HG03135 (cell line): ENCODE measurements around the gene AP5Z1.

Experiments used
- ATAC-seq: cut with Tn5 transposase; IDR thresholded peaks from one replicate; pipeline ENCODE4 v1.9.1; 2021; ENCODE audit warnings: mild to moderate bottlenecking, moderate library complexity; ENCODE audit not compliant: unreplicated experiment

AP5Z1 gene, protein sequence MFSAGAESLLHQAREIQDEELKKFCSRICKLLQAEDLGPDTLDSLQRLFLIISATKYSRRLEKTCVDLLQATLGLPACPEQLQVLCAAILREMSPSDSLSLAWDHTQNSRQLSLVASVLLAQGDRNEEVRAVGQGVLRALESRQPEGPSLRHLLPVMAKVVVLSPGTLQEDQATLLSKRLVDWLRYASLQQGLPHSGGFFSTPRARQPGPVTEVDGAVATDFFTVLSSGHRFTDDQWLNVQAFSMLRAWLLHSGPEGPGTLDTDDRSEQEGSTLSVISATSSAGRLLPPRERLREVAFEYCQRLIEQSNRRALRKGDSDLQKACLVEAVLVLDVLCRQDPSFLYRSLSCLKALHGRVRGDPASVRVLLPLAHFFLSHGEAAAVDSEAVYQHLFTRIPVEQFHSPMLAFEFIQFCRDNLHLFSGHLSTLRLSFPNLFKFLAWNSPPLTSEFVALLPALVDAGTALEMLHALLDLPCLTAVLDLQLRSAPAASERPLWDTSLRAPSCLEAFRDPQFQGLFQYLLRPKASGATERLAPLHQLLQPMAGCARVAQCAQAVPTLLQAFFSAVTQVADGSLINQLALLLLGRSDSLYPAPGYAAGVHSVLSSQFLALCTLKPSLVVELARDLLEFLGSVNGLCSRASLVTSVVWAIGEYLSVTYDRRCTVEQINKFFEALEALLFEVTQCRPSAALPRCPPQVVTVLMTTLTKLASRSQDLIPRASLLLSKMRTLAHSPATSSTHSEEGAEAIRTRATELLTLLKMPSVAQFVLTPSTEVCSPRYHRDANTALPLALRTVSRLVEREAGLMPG

DNA sequence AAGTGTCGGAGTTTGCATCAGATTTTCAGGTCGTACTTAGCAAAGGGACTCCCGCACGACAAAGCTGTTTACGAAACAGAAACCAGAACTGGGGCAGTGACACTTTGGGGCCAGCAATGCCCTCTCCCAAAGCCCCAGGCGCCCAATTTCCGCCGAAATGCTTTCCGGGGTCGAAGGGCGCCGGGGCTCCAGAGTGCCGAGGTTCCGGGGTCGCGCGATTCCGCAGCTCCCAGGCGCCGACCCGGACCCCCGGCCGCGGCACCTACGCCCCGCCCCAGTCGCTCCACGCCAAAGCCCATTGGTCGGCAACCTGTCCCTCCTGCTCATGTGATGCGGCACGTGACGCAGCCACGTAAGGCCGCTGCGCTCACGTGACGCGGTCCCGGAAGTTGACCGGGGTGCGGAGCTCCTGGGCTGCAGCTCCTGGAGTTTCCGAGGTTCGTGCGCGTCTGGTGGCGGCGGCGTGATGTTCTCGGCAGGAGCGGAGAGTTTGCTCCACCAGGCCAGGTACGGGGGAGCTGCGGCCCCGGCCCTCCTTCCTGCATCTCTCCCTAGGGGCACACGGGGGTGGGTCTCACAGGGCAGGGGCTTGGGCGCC, at the start of gene AP5Z1:
Gene AP5Z1, plus strand, starts transcription at position 374 of the 598 bp plus-strand sequence. Its CDS starts 93 bp downstream, at position 467.
- ATAC-seq: peak; percentile 89

DNA sequence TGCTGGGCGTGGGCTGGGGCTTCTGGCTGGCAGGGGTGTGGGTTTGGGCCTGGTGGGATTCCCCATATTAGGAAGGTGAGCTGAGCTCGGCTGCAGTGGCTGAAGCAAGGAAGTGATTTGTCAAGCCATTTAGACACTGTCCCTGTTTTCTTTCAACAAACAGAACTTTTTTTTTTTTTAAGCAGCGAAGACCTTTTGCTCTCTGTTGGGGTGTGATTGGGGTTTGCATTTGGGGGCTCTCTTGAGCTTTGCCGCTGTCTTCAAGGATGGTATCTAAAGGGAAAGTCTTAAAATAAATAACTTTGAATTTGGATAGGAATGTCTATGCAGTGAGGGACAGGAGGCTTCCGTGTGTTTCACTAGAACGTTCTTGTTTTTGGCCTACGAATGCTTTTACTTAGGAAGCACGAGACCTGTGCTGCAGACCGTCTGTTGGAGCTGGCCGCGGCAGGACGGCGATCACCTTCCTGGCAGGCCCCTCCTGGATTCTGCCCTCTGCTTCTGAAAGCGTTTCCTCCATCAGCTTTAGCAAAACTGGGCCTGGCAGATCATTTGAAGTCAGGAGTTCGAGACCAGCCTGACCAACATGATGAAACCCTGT, 49.5 kb upstream of the AP5Z1 start:
- no peak for ATAC-seq

DNA sequence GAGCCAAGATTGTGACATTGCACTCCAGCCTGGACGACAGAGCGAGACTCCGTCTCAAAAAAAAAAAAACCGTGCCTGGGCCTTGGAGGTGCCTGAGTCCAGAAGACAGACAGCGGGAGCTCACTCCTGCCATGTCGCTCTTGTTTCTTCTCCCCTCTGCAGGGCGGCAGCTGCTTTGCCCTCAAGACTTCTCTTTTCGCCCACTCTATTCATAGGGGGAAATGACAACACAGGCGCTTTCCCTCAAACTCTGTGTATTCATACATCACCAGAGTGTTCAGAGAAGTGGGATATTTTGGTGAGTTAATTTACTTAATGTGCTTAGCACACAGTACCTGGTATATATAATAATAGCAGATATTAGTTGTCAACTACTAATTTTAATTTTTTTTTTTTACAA, 48.9 kb upstream of the AP5Z1 start:
- ATAC-seq: no peak

DNA sequence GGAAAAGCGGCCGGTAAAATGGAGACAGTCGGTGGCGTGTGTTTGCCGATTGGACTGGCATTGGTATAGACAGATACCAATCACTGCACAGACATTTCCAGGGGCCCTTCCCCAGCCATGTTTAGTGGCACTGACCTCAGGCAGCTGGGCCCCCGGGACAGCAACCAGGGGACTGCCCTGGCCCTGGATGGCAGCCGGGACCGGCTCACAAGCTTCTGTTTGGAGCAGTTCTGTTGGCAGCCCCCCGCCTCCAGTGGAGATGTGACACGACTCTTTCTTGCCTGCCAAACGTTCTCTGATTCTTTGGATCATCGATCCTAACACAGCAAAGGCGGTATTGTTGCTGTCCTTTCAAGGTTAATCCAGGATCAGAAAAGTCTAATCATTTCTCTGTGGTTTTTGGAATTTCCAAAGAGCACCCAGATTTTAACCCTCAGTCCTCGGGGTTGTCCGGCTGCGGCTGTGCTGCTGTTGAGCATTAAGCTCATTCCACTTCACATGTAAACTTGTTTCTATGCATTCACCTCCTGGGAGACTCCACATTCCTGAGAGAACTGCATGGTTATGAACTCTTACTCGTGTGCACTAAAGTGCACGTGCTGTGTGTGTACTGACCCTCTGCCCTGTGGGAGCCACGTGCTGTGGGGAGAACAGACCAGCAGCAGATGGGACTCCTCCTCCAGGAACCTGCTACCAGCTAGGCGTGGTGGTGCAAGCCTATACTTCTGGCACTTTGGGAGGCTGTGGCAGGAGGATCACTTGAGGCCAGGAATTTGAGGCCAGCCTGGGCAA, 47.3 kb upstream of the AP5Z1 start:
- no peak for ATAC-seq

DNA sequence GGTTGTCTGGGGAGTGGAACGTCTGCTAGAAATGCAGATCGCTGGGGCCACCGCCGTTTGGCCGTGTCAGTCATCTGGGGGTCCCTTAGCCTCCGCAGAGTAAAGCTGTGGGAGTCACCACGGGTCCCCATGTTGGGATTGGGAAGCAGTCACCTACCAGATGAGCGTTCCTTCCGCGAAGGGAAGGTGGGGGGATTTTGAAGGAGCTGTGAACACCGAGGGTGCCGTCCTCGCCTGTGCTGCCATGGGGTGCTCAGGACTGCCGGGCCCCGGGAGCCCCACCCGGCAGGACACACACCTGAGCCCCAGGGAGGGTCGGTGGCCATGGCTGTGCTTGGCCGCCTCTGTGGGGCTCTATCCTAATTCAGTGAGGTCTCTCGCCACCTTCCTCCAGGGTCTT, 46.2 kb upstream of the AP5Z1 start:
- ATAC-seq: no peak

DNA sequence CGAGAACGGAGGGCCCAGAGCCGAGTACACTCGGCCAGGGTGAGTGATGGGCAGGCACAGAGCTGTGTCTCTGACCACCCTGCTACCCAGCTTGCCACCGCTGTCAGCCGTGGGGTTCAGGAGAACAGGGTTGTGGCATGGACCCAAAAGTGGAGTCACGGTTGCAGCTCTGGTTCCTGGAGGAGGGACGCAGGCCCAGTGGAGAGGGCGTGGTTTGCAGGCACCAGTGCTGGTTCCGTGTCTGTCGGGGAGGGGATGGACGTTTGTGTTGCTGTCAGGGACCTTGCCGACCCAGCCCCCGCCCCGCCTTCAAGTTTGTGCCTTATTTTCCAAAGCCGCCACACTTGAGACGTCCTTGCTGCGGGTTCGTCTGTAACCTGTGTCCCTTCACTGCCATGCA, 45.1 kb upstream of the AP5Z1 start:
- ATAC-seq: no peak

DNA sequence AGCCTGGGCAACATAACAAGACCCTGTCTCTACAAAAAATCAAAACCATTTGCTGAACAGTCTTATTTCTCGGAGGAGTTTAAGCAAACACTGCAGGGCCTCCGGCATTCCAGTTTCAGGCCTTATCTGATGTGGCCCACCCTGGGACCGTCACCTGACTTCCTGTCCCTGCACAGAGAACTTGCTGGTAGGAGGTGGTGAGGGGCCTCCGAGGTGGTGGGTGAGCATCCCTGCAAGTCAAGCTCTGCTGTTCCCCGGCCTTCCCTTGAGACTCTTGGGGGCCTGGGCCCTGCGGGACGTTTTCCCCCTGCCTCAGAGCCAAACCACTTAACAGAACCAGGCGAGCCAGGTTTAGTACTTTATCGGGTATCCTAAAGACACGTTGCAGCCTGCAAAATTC, 44.5 kb upstream of the AP5Z1 start:
- no peak for ATAC-seq

DNA sequence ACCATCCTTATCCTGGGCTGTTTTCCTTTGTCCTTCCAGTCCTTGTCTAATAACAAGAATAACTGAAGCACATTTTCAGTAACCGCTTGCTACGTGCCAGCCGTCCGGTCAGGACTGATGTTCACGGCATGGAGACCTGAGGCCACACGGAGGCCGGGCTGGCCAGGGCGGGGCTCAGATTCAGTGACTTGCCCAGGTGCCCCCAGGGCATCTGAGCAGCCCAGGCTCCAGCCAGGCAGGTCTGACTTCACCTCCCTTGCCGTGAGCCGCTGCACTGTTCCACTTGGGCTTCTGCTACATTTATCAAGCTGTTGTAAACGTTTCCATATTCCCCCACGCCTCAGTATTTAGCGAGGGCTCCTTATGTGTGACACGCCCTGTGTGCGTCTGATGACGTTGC, 43.6 kb upstream of the AP5Z1 start:
- no peak for ATAC-seq

DNA sequence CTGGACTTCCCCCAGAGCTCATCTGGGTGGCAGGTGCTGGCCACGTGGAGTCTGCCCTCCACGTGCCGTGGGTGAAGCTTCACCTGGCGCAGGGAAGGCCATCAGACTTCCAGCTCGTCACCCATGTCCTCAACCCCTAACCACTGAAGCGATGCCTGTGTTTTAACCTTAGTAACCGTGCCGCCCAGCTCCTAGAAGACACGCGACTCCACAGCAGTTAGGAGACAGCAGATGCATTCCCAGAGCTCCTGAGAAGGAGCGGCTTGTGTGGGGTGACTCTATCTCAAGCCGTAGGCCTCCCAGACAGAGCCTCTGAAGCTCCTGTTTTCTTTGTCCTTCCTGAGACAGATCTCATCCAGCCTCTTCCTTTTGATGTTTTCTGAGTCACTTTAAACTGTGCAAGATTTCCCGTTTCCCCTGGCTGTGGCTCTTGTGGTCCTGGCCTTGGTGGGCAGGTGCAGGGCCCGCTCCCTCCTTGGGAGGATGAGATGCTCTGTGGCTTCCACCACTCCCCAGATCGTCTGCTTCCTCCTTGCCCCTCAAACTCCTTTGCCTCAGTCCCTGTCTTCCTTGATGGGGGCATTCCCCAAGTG, 41.4 kb upstream of the AP5Z1 start:
- ATAC-seq: no peak

DNA sequence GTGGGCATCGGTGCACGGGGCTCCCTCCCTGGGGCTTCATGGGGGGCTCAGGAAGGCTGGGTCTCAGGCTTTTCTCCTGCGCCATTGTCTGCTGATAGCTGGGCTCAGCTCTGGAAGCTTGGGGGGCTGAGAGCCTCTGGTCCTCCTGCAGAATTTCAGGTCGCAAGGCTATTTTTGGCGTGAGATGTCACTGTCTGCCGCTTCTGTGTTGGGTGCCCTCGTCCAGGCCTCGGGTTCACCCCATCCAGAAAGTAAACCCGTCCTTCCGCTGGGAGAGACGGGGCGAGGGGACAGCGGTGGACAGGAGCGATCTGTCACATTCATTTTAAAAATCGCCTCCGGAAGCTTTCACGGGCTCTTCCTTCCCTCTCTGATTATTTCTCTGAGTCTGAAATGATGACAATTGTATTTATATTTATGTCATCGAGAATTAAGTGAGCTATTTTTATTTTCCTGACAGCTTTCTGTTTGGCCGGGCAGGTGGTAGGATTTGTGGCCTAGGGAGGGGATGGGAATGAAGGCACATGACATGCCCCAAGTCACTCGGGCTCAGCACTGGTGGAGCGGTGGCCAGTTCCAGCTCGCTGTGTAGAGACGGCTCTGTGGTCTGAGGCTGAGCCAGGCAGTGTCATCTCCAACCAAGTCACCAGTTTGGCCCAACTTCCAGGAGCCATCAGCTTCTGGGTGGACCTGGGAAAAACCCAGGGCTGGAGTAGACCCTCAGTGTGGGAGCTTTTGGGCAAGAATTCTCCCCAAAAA, 40.7 kb upstream of the AP5Z1 start:
- ATAC-seq: no peak

DNA sequence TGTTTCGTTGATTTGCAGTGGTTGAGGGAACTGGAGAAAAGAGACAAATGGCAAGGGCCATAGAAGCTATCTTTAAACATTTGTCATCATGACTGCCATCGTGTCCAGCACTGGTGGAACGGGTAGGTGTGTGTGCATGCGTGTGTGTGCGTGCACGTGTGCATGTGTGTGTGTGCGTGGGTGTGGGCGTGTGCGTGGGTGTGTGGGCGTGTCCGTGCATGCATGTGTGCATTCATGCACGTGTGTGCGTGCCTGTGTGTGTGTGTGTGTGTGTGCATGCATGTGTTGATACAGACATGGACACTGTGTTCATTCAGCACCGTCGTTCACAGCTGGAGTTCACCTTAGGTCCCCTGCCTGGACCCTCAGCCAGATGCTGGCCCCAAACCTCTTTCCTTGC, 38.1 kb upstream of the AP5Z1 start:
- ATAC-seq: no peak

DNA sequence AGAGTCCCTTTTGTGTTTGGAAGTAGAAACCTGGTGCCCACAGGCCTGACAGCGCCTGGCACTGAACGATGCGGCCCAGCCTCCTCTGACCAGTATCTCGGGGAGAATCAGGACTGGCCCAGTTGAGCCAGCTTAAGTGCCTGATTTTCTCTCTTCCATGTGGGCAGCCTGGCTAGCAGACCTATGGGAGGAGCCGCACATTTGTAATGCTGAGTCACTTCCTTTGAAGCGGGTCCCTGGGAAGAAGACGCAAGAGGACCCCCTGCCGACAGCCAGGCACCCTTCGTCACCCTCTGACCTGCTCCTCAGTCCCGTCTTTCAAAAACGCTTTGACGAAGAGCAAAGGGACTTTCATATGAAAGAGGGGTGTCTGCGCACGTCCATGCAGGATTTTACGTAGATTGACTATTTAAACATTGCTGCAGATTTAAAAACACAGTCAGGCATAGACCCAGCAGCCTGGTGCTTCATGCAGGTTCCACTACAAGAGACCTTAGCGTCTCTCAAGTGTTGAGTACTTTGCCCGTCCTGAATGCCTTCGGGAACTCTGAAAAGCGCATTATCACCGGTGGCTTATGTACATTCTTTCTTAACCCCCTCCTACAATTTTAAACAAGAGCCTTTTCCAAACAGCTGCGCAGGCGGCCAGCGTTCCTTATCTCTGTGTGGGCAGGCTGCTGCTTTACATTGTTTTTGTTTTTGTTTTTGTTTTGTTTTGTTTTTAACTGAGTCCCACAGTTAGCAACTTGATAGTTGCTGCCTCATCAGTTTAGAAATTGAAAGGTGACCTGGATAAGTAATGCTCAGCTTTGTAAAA, 36.5 kb upstream of the AP5Z1 start:
- ATAC-seq: no peak

DNA sequence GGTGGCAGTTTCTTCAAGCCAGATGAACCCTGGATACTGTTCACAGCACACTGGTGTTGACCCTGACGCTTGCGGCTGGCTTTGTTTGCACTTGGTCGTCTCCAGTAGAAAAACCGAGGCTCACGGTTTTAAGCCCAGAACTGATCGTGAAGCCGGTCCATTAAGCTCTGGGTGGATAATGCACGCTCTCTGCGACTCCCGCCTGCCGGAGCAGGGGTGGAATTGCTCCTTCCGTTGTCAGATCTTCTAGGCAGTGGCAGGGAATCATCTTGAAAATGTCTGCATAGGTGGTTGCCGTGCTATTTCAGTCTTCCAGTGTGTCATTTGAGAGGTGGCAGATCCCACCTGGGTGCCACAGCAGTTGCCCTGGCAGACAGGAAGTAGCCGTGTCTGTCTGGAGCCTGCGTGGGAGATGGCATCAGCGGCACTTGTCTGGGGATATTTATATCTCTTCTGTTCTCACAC, 35.9 kb upstream of the AP5Z1 start:
- ATAC-seq: no peak

DNA sequence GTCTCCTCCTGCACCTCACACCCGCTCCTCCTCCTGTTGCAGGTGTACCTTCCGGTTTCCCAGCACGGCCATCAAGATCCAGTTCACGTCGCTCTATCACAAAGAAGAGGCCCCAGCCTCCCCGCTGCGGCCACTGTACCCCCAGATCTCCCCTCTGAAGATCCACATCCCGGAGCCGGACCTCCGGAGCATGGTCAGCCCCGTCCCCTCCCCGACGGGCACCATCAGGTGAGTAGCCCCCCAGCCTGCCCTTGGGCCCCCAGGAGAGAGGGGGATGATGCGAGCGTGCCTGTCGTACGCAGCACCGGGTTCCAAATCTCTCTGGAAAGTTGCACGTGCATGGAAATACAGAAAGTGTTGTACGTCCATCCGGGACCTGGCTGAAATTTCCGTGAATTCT, 34.6 kb upstream of the AP5Z1 start:
- no peak for ATAC-seq

DNA sequence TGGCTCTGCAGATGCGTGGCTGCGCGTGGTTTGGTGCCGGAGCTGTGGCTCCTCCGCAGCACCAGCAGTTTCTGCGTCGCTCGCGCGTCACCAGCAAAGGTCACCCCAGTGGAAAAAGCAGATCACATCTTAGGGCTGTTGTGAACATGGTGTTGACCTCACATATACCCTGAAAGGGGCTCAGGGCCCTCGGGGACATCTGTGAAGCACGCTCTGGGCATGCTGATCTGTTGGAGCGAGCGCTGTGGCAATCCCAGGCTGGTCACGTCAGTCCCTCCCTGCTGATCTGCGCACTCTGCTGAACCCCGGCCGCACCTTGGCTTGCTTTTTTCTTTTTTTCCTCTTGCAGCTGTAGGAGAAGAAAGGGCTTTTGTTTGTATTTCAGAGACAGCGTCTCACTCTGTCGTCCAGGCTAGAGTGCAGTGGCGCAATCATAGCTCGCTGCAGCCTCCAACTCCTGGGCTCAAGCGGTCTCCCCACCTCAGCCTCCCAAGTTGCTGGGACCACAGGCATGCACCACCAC, 33.3 kb upstream of the AP5Z1 start:
- no peak for ATAC-seq

DNA sequence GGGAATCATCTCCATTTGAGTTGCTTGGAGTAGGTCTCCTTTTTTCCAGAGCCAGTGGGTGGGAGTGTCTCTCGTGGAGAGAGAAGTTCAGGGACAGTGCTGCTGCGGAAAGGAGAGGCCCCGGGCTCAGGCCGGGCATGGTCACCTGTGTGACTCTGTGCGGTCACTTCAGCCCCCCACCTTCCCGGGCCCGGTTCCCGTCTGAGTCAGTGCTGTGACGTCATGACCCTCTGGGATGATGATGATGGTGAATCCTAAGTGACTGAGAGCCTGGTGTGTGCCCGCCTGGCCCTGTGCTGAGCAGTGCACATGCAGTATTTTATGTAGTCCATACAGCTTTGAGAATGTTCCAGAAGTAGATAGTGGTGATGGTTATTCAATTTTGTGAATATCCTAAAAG, 32.6 kb upstream of the AP5Z1 start:
- ATAC-seq: no peak

DNA sequence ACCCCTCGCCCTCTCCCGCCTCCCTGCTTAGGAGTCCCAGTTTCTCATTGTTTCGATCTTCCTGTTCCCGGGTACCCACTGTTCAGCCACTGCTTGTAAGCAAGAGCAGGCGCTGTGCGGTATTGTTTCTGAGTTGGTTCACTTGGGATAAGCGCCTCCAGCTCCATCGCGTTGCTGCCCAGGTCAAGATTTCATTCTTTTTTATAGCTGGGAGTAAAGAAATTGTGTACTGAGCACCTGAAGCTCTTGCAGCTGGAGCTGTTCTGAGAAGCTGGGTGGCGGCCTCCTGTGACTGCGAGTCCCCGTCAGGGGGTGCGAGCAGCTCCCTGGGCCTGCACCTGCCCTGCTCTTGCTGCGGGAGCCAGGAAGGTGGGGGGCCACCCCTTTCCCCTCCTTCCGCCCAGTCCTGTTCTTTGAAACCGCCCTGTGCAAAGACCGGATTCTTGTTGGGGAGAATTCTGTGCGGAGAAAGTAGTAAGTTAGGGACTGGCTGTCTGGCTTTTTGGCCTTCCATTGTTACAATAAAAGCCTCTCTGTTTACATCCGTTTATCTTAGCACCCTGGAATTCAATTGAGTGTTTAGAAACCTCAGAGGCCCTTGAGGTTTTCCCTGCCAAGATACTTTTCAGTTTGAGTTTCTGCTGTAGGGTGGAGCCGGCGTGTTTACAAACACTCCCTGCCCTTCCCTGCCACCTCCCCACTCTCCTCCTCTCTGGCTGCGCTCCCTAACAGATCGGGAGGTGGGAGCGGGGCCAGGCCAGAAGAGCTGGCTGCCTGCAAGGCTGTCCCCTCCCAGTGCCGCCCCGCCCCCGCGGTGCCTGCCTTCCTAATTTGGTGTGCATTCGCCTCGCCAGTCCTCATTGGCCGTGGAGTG, 30.8 kb upstream of the AP5Z1 start:
- peak; percentile 58 for ATAC-seq
